ENCODE results near the gene KCNK16. TPM values are rescaled to one million over a fixed set of nuclear protein-coding genes. Genes with fewer than 3 reads are reported as not detected.

The KCNK16 gene
- total and polyA plus RNA-seq, 3 donors from 2014 or later: not detected

GRCh38 chr6:39300739-39301138 is 21.8 kb downstream of the KCNK16 start:
- Histone ChIP-seq H3K4me1 (no peaks in the 10 kb centered on the region), H3K4me3 (no peak overlapping the region), H3K9me3 (no peaks in the 10 kb centered on the region), H3K27ac (no peak overlapping the region), H3K36me3 (ENCODE audit: low read depth, missing control alignments) (no peaks in the 10 kb centered on the region), H3K27me3 (no peaks in the 10 kb centered on the region)
- TF ChIP-seq POLR2A (IDR thresholded peaks at IDR 0.05) (no peak), CTCF (IDR thresholded peaks at IDR 0.05) (no peak)
- DNase-seq: no peak
- intact Hi-C loops (cut with DNase I; ENCODE audit: low total_unique reads): loop anchor here (5.0 kb wide), 1 partner anchor 133 kb away; no protein-coding TSS in a partner anchor
- WGBS, 2 donors: 84 to 88% methylated on average over 6 of the region's 6 CpGs

GRCh38 chr6:39298061-39298460 is 24.4 kb downstream of the KCNK16 start:
- no peak overlapping the region for H3K4me3 ChIP-seq
- intact Hi-C loops (cut with DNase I; ENCODE audit: low total_unique reads): no loop called here
- no peaks in the 10 kb centered on the region for H3K9me3 ChIP-seq
- H3K27ac ChIP-seq: no peak overlapping the region
- no peaks in the 10 kb centered on the region for H3K27me3 ChIP-seq
- no peaks in the 10 kb centered on the region for H3K36me3 ChIP-seq (ENCODE audit: low read depth, missing control alignments)
- no peaks in the 10 kb centered on the region for H3K4me1 ChIP-seq
- no peak for DNase-seq
- no peak for TF ChIP-seq CTCF (IDR thresholded peaks at IDR 0.05)
- no peak for TF ChIP-seq POLR2A (IDR thresholded peaks at IDR 0.05)
- 82 to 86% methylated on average over 6 to 10 of the region's 10 CpGs for WGBS, 2 donors

GRCh38 chr6:39296745-39297640 is 25.5 kb downstream of the KCNK16 start:
- WGBS, 2 donors: 59 to 72% methylated on average over 15 to 18 of the region's 18 CpGs
- Histone ChIP-seq H3K4me3 (no peak overlapping the region), H3K27me3 (no peaks in the 10 kb centered on the region), H3K27ac (no peak overlapping the region), H3K9me3 (no peaks in the 10 kb centered on the region), H3K36me3 (ENCODE audit: low read depth, missing control alignments) (no peaks in the 10 kb centered on the region), H3K4me1 (no peaks in the 10 kb centered on the region)
- peak; percentile 22 for DNase-seq
- TF ChIP-seq CTCF (IDR thresholded peaks at IDR 0.05) (no peak), POLR2A (IDR thresholded peaks at IDR 0.05) (no peak)
- intact Hi-C loops (cut with DNase I; ENCODE audit: low total_unique reads): no loop called here

GRCh38 chr6:39295611-39296011 is 26.9 kb downstream of the KCNK16 start:
- DNase-seq: no peak
- 61 to 81% methylated on average over 5 of the region's 5 CpGs for WGBS, 2 donors
- Histone ChIP-seq H3K27ac (no peak overlapping the region), H3K4me3 (no peak overlapping the region), H3K4me1 (no peaks in the 10 kb centered on the region), H3K36me3 (ENCODE audit: low read depth, missing control alignments) (no peaks in the 10 kb centered on the region), H3K9me3 (no peaks in the 10 kb centered on the region), H3K27me3 (no peaks in the 10 kb centered on the region)
- intact Hi-C loops (cut with DNase I; ENCODE audit: low total_unique reads): no loop called here
- no peak for TF ChIP-seq POLR2A (IDR thresholded peaks at IDR 0.05)
- TF ChIP-seq CTCF (IDR thresholded peaks at IDR 0.05): no peak

Data from testis (tissue), 3 donors.